ENCODE data around the gene GMFB.

Gene GMFB

GRCh38 chr14:54512393-54512792 lies 23.6 kb upstream of the GMFB start:
- in situ Hi-C loops (cut with MboI; ENCODE audit: low pct_unique_long_range_greater_than_20kb, low sequenced_read_pairs, unreplicated experiment) = no loop called here
- no peak for TF ChIP-seq CTCF (IDR thresholded peaks at IDR 0.05; ENCODE audit: extremely low read depth, insufficient read depth, missing control alignments)
- no peak for DNase-seq (ENCODE audit: low spot score)

GRCh38 chr14:54509546-54510501 lies 21.0 kb upstream of the GMFB start, which contains the start of gene CGRRF1:
Gene CGRRF1, plus strand, starts transcription at chr14:54509906. Its CDS starts 54 bp downstream, at chr14:54509960.
- peak; percentile 97 for DNase-seq (ENCODE audit: low spot score)
- in situ Hi-C loops (cut with MboI; ENCODE audit: low pct_unique_long_range_greater_than_20kb, low sequenced_read_pairs, unreplicated experiment) = no loop called here
- peak; percentile 52 for TF ChIP-seq CTCF (IDR thresholded peaks at IDR 0.05; ENCODE audit: extremely low read depth, insufficient read depth, missing control alignments)

- TF ChIP-seq CTCF (IDR thresholded peaks at IDR 0.05; ENCODE audit: extremely low read depth, insufficient read depth, missing control alignments) = peak; percentile 39
- in situ Hi-C loops (cut with MboI; ENCODE audit: low pct_unique_long_range_greater_than_20kb, low sequenced_read_pairs, unreplicated experiment) = no loop called here
- DNase-seq (ENCODE audit: low spot score) = no peak
These were observed 14.7 kb upstream of the GMFB start for GRCh38 chr14:54503486-54503885.

GRCh38 chr14:54502602-54503001 lies 13.8 kb upstream of the GMFB start:
- DNase-seq (ENCODE audit: low spot score) = no peak
- TF ChIP-seq CTCF (IDR thresholded peaks at IDR 0.05; ENCODE audit: extremely low read depth, insufficient read depth, missing control alignments) = no peak
- in situ Hi-C loops (cut with MboI; ENCODE audit: low pct_unique_long_range_greater_than_20kb, low sequenced_read_pairs, unreplicated experiment) = no loop called here

GRCh38 chr14:54501480-54501879 lies 12.7 kb upstream of the GMFB start:
- in situ Hi-C loops (cut with MboI; ENCODE audit: low pct_unique_long_range_greater_than_20kb, low sequenced_read_pairs, unreplicated experiment) = no loop called here
- no peak for TF ChIP-seq CTCF (IDR thresholded peaks at IDR 0.05; ENCODE audit: extremely low read depth, insufficient read depth, missing control alignments)
- DNase-seq (ENCODE audit: low spot score) = no peak

- in situ Hi-C loops (cut with MboI; ENCODE audit: low pct_unique_long_range_greater_than_20kb, low sequenced_read_pairs, unreplicated experiment) = no loop called here
These were observed 12.0 kb upstream of the GMFB start for GRCh38 chr14:54500744-54501143.

More at GRCh38 chr14:54500744-54501143, 12.0 kb upstream of the GMFB start:
- no peak for TF ChIP-seq CTCF (IDR thresholded peaks at IDR 0.05; ENCODE audit: extremely low read depth, insufficient read depth, missing control alignments)
- no peak for DNase-seq (ENCODE audit: low spot score)

Data from GM13977 (cell line).